Measurements from ENCODE around the gene SLC9A9. TPM values are rescaled to one million over a fixed set of nuclear protein-coding genes. Genes with fewer than 3 reads are reported as not detected.
"Not testable (repeated sequence)": the region's sequence is repeated elsewhere in the genome, so short reads cannot be mapped to it uniquely, and the experiment has no call there.

SLC9A9 gene
- total RNA-seq, 1 donor from 2014 or later: 14.6 TPM

GRCh38 chr3:143441516-143442171 lies 406.6 kb downstream of the SLC9A9 start:
- no peak for ATAC-seq

- no peak for ATAC-seq
Measured at GRCh38 chr3:143439817-143440216, 408.5 kb downstream of the SLC9A9 start.

- no peak for ATAC-seq
Measured at GRCh38 chr3:143437405-143437804, 410.9 kb downstream of the SLC9A9 start.

- ATAC-seq: no peak
Measured at GRCh38 chr3:143436231-143436930, 411.9 kb downstream of the SLC9A9 start.

- no peak for ATAC-seq
Measured at GRCh38 chr3:143433787-143434378, 414.4 kb downstream of the SLC9A9 start.

GRCh38 chr3:143431298-143431697 lies 417.0 kb downstream of the SLC9A9 start:
- not testable (repeated sequence) for ATAC-seq

GRCh38 chr3:143430568-143430967 lies 417.7 kb downstream of the SLC9A9 start:
- ATAC-seq: no peak

GRCh38 chr3:143429628-143430514 lies 418.4 kb downstream of the SLC9A9 start:
- no peak for ATAC-seq

GRCh38 chr3:143428294-143428693 lies 420.0 kb downstream of the SLC9A9 start:
- ATAC-seq: no peak

GRCh38 chr3:143427631-143428030 lies 420.6 kb downstream of the SLC9A9 start:
- ATAC-seq: no peak

- no peak for ATAC-seq
Measured at GRCh38 chr3:143424874-143425273, 423.4 kb downstream of the SLC9A9 start.

GRCh38 chr3:143421556-143421955 lies 426.7 kb downstream of the SLC9A9 start:
- no peak for ATAC-seq

- ATAC-seq: no peak
Measured at GRCh38 chr3:143419611-143420010, 428.7 kb downstream of the SLC9A9 start.

GRCh38 chr3:143418391-143418790 lies 429.9 kb downstream of the SLC9A9 start:
- ATAC-seq: no peak

- ATAC-seq: no peak
Measured at GRCh38 chr3:143416229-143416628, 432.0 kb downstream of the SLC9A9 start.

GRCh38 chr3:143414571-143415253 lies 433.6 kb downstream of the SLC9A9 start:
- ATAC-seq: no peak

GRCh38 chr3:143413372-143413771 lies 434.9 kb downstream of the SLC9A9 start:
- ATAC-seq: no peak

GRCh38 chr3:143412084-143412483 lies 436.2 kb downstream of the SLC9A9 start:
- ATAC-seq: no peak

GRCh38 chr3:143410259-143410658 lies 438.0 kb downstream of the SLC9A9 start:
- no peak for ATAC-seq

GRCh38 chr3:143408771-143409170 lies 439.5 kb downstream of the SLC9A9 start:
- no peak for ATAC-seq

- ATAC-seq: no peak
Measured at GRCh38 chr3:143402602-143403001, 445.7 kb downstream of the SLC9A9 start.

- no peak for ATAC-seq
Measured at GRCh38 chr3:143396790-143397189, 451.5 kb downstream of the SLC9A9 start.
